Neutrophil (primary cell): Measurements from ENCODE around the gene RHBDD2.
"Not testable (repeated sequence)": the region's sequence is repeated elsewhere in the genome, so short reads cannot be mapped to it uniquely, and the experiment has no call there.

ENCODE experiments used
- H3K27ac ChIP-seq: fragments of 200-600 bp; sonication (generic); 2 replicates; pipeline ENCODE4 v1.5.1; 2016; ENCODE audit warnings: mild to moderate bottlenecking, moderate library complexity
- H3K27me3 ChIP-seq: fragments of 200-600 bp; sonication (generic); 2 replicates; pipeline ENCODE4 v1.6.0; 2016; ENCODE audit warnings: mild to moderate bottlenecking
- H3K36me3 ChIP-seq: fragments of 200-600 bp; sonication (generic); 2 replicates; pipeline ENCODE4 v1.5.1; 2017
- H3K4me1 ChIP-seq, 2 experiments: fragments of 200-600 bp in 1 of 2; sonication (generic) in 1 of 2; 1 replicate in 1 of 2; 2 replicates in 1 of 2; pipeline versions ENCODE4 v1.5.1 to v1.6.1; 2013 to 2016; ENCODE audit warnings: low read depth in 1 of 2, low read length in 1 of 2, mild to moderate bottlenecking in 1 of 2, moderate library complexity in 1 of 2; ENCODE audit not compliant: control insufficient read depth in 1 of 2, insufficient read depth in 1 of 2
- H3K4me3 ChIP-seq, 2 experiments: fragments of 200-600 bp in 1 of 2; sonication (generic) in 1 of 2; 1 replicate in 1 of 2; 2 replicates in 1 of 2; pipeline ENCODE4 v1.5.1; 2013 to 2016; ENCODE audit warnings: low read depth in 1 of 2, low read length in 1 of 2, mild to moderate bottlenecking in 1 of 2, moderate library complexity in 1 of 2
- H3K9me3 ChIP-seq: fragments of 200-600 bp; sonication (generic); 2 replicates; pipeline ENCODE4 v1.5.1; 2016
- CTCF ChIP-seq: fragments of 200-600 bp; sonication (generic); IDR thresholded peaks from 2 replicates; pipeline ENCODE4 v1.5.1; 2016; ENCODE audit warnings: antibody characterized with exemption

Gene RHBDD2

DNA sequence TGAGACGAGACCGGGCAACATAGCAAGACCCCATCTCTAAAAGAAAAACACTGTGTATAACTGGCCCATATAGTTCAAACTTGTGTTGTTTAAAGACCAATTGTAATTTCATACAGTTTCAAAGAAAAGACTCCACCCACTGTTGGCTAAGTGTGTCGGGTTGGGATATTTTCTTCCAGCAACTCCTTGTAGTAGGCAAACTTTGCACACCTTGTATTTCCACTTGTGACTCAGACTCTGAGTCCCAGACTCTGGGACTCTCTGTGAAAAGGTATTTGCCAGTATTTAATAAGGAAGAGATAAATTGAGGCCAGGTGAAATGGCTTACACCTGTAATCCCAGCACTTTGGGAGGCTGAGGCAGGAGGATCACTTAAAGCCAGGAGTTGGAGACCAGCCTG, 29.3 kb upstream of the RHBDD2 start:
- no peak overlapping the region for H3K4me3 ChIP-seq

GRCh38 chr7:75850235-75850634, 28.6 kb upstream of the RHBDD2 start:
- H3K4me1 ChIP-seq, result peaks cover 14 to 15% of the 10 kb centered on the region in 2 experiments
- no peaks in the 10 kb centered on the region for H3K9me3 ChIP-seq
- no peak overlapping the region for H3K4me3 ChIP-seq
- H3K27ac ChIP-seq, result peak overlapping the region; percentile 43
- no peaks in the 10 kb centered on the region for H3K36me3 ChIP-seq
- no peaks in the 10 kb centered on the region for H3K27me3 ChIP-seq
- TF ChIP-seq CTCF, result no peak

More for the DNA sequence above, 29.3 kb upstream of the RHBDD2 start:
- no peaks in the 10 kb centered on the region for H3K36me3 ChIP-seq
- no peaks in the 10 kb centered on the region for H3K9me3 ChIP-seq
- H3K27me3 ChIP-seq, result no peaks in the 10 kb centered on the region
- no peak for TF ChIP-seq CTCF
- no peak overlapping the region for H3K27ac ChIP-seq
- peaks cover 14 to 15% of the 10 kb centered on the region in 2 experiments for H3K4me1 ChIP-seq

DNA sequence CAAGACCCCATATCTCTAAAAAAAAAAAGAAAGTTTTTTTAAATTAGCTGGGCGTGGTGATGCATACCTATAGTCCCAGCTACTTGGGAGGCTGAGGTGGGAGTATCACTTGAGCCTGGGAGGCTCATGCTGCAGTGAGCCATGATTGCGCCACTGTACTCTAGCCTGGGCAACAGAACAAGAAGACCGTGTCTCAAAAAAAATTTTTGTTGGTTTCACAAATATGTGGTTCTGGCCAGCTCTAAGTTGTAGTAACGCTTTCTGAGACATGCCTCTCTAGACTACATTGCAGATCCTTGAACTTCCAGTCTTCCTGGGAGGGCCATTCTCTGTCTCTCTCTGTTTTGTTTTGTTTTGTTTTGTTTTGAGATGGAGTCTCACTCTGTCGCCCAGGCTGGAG, 24.6 kb upstream of the RHBDD2 start:
- peaks cover 26 to 27% of the 10 kb centered on the region in 2 experiments for H3K4me1 ChIP-seq
- no peak overlapping the region for H3K4me3 ChIP-seq
- H3K9me3 ChIP-seq, result no peaks in the 10 kb centered on the region
- H3K27ac ChIP-seq, result no peak overlapping the region
- H3K27me3 ChIP-seq, result no peaks in the 10 kb centered on the region
- no peak for TF ChIP-seq CTCF
- no peaks in the 10 kb centered on the region for H3K36me3 ChIP-seq

GRCh38 chr7:75854813-75855345, 24.0 kb upstream of the RHBDD2 start:
- H3K9me3 ChIP-seq, H3K36me3 ChIP-seq, H3K4me3 ChIP-seq, H3K27me3 ChIP-seq, H3K27ac ChIP-seq: not testable (repeated sequence)
- H3K4me1 ChIP-seq, result peaks cover 23% of the 10 kb centered on the region in 2 experiments

DNA sequence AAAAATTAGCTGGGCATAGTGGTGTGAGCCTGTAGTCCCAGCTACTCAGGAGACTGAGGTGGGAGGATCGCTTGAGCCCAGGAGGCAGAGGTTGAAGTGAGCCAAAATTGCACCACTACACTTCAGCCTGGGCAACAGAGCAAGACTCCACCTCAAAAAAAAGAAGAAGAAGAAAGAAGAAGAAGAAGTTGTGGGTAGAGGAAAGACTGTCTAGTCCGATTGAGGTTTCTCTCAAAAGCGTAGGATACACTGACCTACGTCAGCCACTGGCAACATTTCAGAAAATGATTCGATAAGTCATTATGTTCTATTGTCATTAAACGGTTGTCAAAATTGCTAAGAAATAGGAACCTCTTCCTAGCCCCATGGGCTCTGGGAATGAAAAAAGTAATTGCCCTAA, 22.3 kb upstream of the RHBDD2 start:
- H3K4me1 ChIP-seq, result peaks cover 12% of the 10 kb centered on the region in 2 experiments
- no peaks in the 10 kb centered on the region for H3K27me3 ChIP-seq
- no peaks in the 10 kb centered on the region for H3K9me3 ChIP-seq
- no peaks in the 10 kb centered on the region for H3K36me3 ChIP-seq
- TF ChIP-seq CTCF, result no peak
- H3K4me3 ChIP-seq, result no peak overlapping the region
- H3K27ac ChIP-seq, result peak overlapping the region; percentile 66

GRCh38 chr7:75858410-75858809, 20.4 kb upstream of the RHBDD2 start:
- H3K36me3 ChIP-seq, result no peaks in the 10 kb centered on the region
- TF ChIP-seq CTCF, result no peak
- no peak overlapping the region for H3K4me3 ChIP-seq
- H3K9me3 ChIP-seq, result no peaks in the 10 kb centered on the region
- no peaks in the 10 kb centered on the region for H3K27me3 ChIP-seq
- H3K27ac ChIP-seq, result no peak overlapping the region
- H3K4me1 ChIP-seq, result peaks cover 12% of the 10 kb centered on the region in 2 experiments
